NCI-H2081 (cell line): Measurements from ENCODE around the gene IRF2.

ENCODE experiments used
- DNase-seq, 2 experiments: peaks; one replicate each; lab custom pipeline; 2025; lab: John Stamatoyannopoulos, UW

Gene IRF2

GRCh38 chr4:184473499-184474262, 669 bp downstream of the IRF2 start:
- DNase-seq, result peak; percentile 25 to 36

DNA sequence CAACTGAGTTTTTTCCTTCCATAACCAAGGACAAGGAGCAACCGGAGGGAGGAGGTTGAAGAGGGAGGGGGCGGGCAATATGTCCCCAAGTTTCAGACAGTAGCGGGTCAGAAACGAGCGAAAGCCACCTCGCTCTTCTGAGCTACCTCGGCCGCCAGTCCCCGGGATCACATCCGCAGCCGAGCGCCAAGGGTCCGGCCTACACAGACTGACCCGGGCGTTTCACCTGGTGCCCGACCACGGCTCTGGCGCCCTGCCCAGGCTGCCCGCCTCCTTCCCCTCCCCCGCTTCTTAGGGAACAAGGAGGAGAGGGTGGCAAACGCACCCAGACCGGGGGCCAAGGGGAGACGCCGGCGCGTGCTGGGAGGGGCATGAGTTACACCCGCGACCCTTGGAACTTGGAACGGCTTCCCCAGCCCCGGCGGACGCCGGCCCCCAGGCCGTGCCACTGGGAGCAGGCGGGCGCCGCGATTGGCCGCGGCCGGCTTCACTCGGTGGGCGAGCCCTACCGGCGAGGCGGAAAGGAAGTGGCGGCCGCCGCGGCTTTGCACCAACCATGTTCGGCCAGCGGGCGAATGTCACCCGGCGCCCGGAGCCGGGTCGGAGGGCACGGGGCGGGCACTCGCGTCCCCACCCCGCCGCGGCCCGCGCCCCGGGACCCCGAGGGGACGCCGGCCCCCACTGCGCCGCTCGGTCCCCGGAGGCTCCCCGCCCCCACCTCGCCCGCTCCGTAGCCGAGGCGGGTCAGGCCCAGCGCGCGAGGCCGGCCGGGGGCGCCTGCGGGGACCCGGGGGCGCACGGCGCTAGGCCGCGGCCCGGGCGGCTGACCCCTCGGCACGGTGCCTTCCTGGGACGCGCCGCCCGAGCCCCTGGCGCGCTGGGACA, 1.5 kb downstream of the IRF2 start:
- peak; percentile 28 to 59 for DNase-seq

GRCh38 chr4:184471881-184472613, 2.3 kb downstream of the IRF2 start:
- peak in 1 of 2 experiments; percentile 32 for DNase-seq

- no peak for DNase-seq
Measured at GRCh38 chr4:184470785-184471110, 3.6 kb downstream of the IRF2 start.

GRCh38 chr4:184466634-184467033, 7.7 kb downstream of the IRF2 start:
- DNase-seq, result no peak

GRCh38 chr4:184464759-184465454, 9.4 kb downstream of the IRF2 start:
- DNase-seq, result no peak

DNA sequence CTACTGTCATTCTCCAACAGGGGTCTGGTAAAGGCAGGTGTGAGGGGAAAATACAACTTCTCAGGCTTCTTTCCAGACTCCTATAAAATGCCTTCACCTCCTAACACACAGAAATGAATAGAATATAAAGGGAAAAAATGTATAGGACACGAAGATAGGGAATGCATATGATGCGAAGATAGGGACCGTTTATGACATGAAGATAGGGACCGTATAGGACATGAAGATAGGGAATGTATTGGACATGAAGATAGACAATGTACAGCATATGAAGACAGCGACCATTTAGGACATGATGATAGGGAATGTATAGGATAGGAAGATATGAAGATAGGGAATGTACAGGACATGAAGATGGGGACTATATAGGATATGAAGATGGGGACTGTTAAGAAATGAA, 10.5 kb downstream of the IRF2 start:
- DNase-seq, result no peak

DNA sequence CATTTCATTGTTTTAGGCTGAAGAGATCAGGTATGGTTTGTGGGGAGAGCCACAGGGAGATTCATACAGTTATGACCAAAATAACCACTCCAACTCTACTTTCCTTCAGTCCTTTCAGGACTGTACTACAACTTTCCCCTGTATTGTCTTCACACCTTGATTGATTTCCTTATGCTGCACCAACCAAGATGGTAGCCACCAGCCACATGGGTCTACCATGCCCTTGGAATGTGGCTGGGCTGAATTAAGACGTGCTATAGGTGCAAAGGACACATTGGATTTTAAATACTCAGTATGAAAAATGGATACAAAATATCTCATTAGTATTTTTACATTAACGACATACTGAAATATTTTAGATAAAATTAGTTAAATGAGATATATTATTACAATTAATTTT, 11.2 kb downstream of the IRF2 start:
- no peak for DNase-seq

GRCh38 chr4:184462724-184463123, 11.6 kb downstream of the IRF2 start:
- DNase-seq, result no peak

DNA sequence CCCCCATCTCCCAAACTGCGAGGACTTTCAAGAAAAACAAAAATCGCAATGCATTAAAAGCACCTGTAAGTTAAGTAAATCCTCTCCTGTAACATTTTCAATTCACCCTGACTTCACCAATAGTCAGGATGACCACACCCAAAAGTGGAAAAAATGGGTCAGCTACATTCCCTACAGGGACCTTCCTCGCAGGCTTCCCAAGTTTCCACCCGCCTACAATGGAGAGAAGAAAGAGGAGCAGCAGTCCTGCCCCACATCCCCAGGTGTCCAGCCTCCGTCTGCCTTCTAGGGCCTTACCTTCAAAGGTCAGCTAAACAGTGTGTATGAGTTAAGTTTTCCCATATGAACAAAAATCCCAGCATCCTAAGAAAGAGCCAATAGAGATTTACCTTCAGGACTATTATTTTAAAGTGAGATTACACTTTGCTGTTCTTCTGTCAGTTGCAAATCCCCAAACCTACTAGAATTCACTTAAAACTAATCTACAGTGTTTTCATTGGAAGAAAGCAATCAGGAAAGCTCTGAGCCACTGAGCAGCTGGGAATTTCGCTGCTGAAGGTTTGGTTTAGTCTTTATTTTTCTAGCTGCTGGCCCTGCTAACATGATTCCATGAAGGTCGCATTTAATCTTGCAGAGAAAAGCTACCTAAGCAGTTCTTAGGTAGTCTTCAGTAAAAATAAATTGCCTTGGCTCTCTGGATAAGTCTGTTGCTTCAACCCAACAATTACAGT, 12.5 kb downstream of the IRF2 start:
- no peak for DNase-seq

GRCh38 chr4:184460499-184461285, 13.7 kb downstream of the IRF2 start:
- no peak for DNase-seq

DNA sequence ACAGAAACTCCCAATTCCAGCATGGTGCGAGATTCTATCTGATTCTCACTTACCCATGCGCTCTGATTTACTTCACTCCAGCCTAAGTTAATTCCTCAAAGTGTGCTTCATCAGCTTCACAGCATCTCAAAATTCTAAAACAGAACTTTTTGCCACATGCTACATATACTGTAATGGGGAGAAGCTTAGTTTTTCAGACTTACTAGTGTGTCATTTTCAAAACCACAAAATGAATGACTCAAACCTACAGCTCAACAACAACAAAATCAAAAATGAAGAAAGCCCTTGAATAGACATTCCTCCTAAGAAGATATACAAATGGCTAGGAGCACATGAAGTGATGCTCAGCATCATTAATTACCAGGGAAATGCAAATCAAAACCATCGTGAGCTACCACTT, 14.9 kb downstream of the IRF2 start:
- DNase-seq, result no peak

DNA sequence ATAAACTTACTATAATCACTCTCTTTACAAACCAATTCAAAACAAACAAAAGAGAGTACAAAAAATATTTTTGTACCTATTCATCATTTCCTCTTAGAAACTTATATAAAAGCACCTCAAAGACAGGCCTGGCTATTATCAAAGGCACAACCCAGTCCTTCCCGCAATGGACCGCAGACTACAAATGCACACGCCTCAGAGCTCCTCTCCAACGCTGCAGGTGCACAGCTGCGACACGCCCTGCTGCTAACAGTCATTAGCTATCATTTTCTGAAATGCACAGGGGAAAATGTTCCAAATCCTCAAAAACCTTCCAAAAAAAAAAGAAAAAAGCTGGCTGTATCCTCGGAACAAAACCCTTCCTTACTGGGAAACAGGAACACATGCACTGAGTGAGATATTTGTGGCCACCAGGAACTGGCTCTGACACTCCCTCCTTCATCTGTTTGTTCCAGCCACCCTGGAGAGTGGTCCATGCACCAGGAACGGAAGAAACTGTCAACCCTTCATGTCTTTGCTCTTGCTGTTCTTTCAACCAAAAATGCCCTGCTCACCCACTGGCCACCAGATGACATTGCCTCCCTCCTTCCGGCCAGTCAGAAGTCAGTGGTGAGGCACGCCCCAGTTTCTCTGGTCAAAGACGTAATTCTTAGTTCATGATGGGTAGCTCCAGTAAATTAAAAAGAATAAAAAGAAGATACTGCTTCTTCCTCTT, 16.7 kb downstream of the IRF2 start:
- DNase-seq, result peak in 1 of 2 experiments; percentile 11

- DNase-seq, result no peak
Measured at GRCh38 chr4:184456337-184456736, 18.0 kb downstream of the IRF2 start.

GRCh38 chr4:184455299-184455698, 19.1 kb downstream of the IRF2 start:
- no peak for DNase-seq

DNA sequence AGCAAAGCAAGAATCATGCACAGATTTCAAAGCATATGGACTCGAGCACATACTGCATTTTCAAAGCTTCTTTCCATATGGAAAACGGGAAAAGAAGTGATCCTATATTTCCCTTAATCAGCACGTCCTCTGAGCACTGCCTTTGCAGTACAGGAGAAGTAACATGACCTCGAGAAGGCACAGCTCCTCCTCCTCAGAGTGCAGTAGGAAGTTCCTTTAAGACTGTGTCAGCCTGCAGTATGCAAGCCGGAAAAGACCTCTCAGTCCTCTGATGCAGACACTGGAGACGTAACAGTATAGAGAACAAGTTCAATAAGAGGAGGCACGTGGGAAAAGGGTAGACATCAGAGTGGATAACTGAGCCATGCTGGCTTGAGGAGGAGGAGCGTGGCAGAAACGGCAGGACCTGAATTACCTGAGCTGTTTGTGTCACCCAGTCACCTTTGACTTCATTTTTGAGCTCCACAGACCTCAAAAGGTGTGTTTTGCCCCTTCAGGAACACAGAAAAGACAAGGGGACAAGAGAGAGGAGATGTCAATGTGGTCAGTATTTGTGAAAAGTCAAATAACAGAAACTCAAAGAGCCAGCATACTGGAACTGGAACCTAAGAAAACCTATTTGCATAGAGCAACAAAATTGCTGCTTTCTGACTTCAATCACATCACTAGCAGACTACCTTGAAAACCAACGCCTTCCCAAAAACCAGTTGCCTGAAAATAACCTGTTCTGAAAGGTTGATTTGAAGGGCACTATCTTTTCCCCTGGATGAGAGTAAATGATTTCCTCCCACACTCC, 20.8 kb downstream of the IRF2 start:
- no peak for DNase-seq

DNA sequence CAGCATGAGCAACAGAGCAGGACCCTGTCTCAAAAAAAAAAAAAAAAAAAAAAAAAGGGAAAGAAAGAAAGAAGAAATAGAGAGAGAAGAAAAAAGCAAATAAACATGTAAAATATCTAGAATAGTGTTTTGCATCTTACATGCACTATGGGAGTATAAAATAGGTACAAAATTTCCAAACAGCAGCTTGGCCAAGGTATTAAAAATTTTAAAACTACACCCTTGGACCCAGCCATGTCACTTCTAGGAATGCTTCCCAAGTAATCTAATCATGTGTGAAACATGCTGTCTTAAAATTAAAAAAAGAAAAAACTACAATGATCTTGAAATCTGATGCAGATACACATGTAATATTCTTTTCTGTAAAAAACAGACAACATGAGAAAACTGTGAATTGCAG, 21.6 kb downstream of the IRF2 start:
- no peak for DNase-seq

GRCh38 chr4:184451726-184452125, 22.6 kb downstream of the IRF2 start:
- DNase-seq, result no peak
